Measurements from ENCODE around the gene NINJ2. TPM values are rescaled to one million over a fixed set of nuclear protein-coding genes. Genes with fewer than 3 reads are reported as not detected.

NINJ2 gene
- total and polyA plus RNA-seq, 9 donors = 0.48 to 3.4 (median 1.4) TPM; not detected in 2

GRCh38 chr12:522692-523378, 140.4 kb downstream of the NINJ2 start:
- Histone ChIP-seq H3K4me1 (ENCODE audit: insufficient read depth) (no peaks in the 10 kb centered on the region), H3K4me3 (no peak overlapping the region), H3K27me3 (no peaks in the 10 kb centered on the region), H3K27ac (no peak overlapping the region), H3K9me3 (no peaks in the 10 kb centered on the region), H3K36me3 (no peaks in the 10 kb centered on the region)
- no peak for DNase-seq
- 75 to 79% (median 78%) methylated on average over 7 of the region's 7 CpGs for WGBS, 3 donors
- no peak for TF ChIP-seq POLR2A (IDR thresholded peaks at IDR 0.05)
- no peak for TF ChIP-seq EP300 (IDR thresholded peaks at IDR 0.05)
- no peak for TF ChIP-seq CTCF (IDR thresholded peaks at IDR 0.05)
- intact Hi-C loops (cut with DNase I) = no loop called here

GRCh38 chr12:520119-520518, 143.1 kb downstream of the NINJ2 start:
- 68 to 88% (median 88%) methylated on average over 2 of the region's 2 CpGs for WGBS, 3 donors
- H3K4me1 ChIP-seq (ENCODE audit: insufficient read depth) = no peaks in the 10 kb centered on the region
- intact Hi-C loops (cut with DNase I) = no loop called here
- DNase-seq = no peak
- H3K36me3 ChIP-seq = no peaks in the 10 kb centered on the region
- no peaks in the 10 kb centered on the region for H3K9me3 ChIP-seq
- H3K27ac ChIP-seq = no peak overlapping the region
- no peak overlapping the region for H3K4me3 ChIP-seq
- TF ChIP-seq CTCF (IDR thresholded peaks at IDR 0.05) = no peak
- no peak for TF ChIP-seq EP300 (IDR thresholded peaks at IDR 0.05)
- no peak for TF ChIP-seq POLR2A (IDR thresholded peaks at IDR 0.05)
- H3K27me3 ChIP-seq = no peaks in the 10 kb centered on the region

GRCh38 chr12:517538-517937, 145.7 kb downstream of the NINJ2 start:
- 64 to 74% (median 72%) methylated on average over 3 of the region's 3 CpGs for WGBS, 3 donors
- TF ChIP-seq EP300 (IDR thresholded peaks at IDR 0.05) (no peak), POLR2A (IDR thresholded peaks at IDR 0.05) (no peak), CTCF (IDR thresholded peaks at IDR 0.05) (no peak)
- Histone ChIP-seq H3K4me1 (ENCODE audit: insufficient read depth) (no peaks in the 10 kb centered on the region), H3K27me3 (no peaks in the 10 kb centered on the region), H3K4me3 (no peak overlapping the region), H3K27ac (no peak overlapping the region), H3K9me3 (no peaks in the 10 kb centered on the region), H3K36me3 (no peaks in the 10 kb centered on the region)
- DNase-seq = no peak
- intact Hi-C loops (cut with DNase I) = no loop called here

Small RNA genes within 50 kb of the gene (small RNA-seq; reads per million reads assigned to genes)
- not detected for gene RNU7-103P

Other genes with a start within 250 kb of the NINJ2 start
- 1 to 10 TPM in 5 of 7 donors, under 1 TPM in 2; 0.61 to 4.2 (median 1.8) TPM for gene B4GALNT3, start 203.5 kb downstream of the NINJ2 start, total RNA-seq
- gene B4GALNT3, start 203.5 kb downstream of the NINJ2 start, polyA plus RNA-seq = 1 to 10 TPM in 1 of 2 donors, under 1 TPM in 1; 0.58 to 1.2 TPM
- gene WNK1, start 89.1 kb upstream of the NINJ2 start, total RNA-seq = 100 to 1,000 TPM in 4 of 7 donors, 10 to 100 TPM in 3; 79.6 to 144 (median 102) TPM
- gene WNK1, start 89.1 kb upstream of the NINJ2 start, polyA plus RNA-seq = 10 to 100 TPM; 26.0 to 88.6 TPM

Measured in ovary (tissue), 9 donors.